ENCODE data around the gene CPOX. TPM values are rescaled to one million over a fixed set of nuclear protein-coding genes. Genes with fewer than 3 reads are reported as not detected.

Gene CPOX
- total and polyA plus RNA-seq, 2 of the 8 experiments (the other 6 are each of a cell fraction or from before 2014, with no cell fraction given), result 17.4 to 27.0 TPM

DNA sequence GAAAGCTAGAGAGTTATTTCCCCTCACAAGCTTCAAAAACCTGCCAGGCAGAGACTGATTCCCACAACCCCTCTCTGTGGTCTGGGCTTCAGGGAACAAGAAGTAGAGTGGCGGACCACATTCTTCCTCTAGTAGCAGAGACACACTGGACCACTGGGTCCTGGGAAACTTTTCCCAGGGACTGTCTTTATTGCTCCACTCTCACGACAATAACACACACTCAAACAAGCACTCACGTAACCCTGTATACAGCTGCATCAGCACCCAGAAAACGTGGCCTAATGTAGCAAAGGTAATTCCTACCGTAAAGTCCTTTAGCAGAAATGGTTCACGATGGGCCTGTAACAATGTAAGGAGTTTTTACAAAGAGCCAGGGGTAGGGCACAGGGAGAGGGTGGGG lies 27.6 kb downstream of the CPOX start:
- Histone ChIP-seq H3K79me2 (ENCODE audit: control insufficient read depth in 1 of 2, insufficient read depth in 2 of 2, low read length in 2 of 2) (no peaks in the 10 kb centered on the region), H3K18ac (ENCODE audit: extremely low read depth, low read length) (no peak overlapping the region), H3K14ac (ENCODE audit: insufficient read length) (no peak overlapping the region), H4K5ac (ENCODE audit: insufficient read length, low read depth, low read length) (no peak overlapping the region), H3K36me3 (ENCODE audit: control insufficient read depth in 2 of 4, insufficient read depth in 4 of 4, low read length in 3 of 4) (no peaks in the 10 kb centered on the region), H3K23ac (ENCODE audit: insufficient read length) (no peak overlapping the region), H3K9ac (replicated peaks in 1 of 4; ENCODE audit: extremely low read depth in 1 of 4, low read depth in 3 of 4, low read length in 3 of 4) (no peak overlapping the region), H2BK15ac (ENCODE audit: low read length) (no peak overlapping the region), H2BK20ac (ENCODE audit: low read length) (no peak overlapping the region), H3K4me2 (ENCODE audit: insufficient read depth in 1 of 2, low read depth in 2 of 2, low read length in 2 of 2) (no peak overlapping the region), H2AFZ (ENCODE audit: low read length) (peak overlapping the region; percentile 35; the same call in 1 of the 2 replicates), H3K4me3 (ENCODE audit: extremely low read depth in 1 of 4, insufficient read depth in 2 of 4, low read depth in 3 of 4, low read length in 4 of 4) (no peak overlapping the region), H3K9me3 (ENCODE audit: insufficient read depth in 2 of 2, low read depth in 1 of 2, low read length in 1 of 2) (no peaks in the 10 kb centered on the region), H3K4ac (replicated peaks; ENCODE audit: insufficient read length, low read depth, low read length) (no peak overlapping the region), H3K27ac (ENCODE audit: low read depth, low read length) (no peak overlapping the region), H2BK5ac (ENCODE audit: low read depth, low read length) (no peak overlapping the region), H4K91ac (replicated peaks; ENCODE audit: insufficient read length, low read length) (no peak overlapping the region), H3K27me3 (replicated peaks in 1 of 4; ENCODE audit: control insufficient read depth in 3 of 4, extremely low read depth in 1 of 4, insufficient read depth in 3 of 4, low read length in 3 of 4) (no peaks in the 10 kb centered on the region), H3K79me1 (ENCODE audit: low read depth, low read length) (no peaks in the 10 kb centered on the region), H2AK5ac (ENCODE audit: low read depth, low read length) (no peak overlapping the region), H3K23me2 (ENCODE audit: low read depth, low read length) (no peaks in the 10 kb centered on the region), H4K20me1 (replicated peaks in 1 of 2; ENCODE audit: control insufficient read depth in 1 of 2, insufficient read depth in 2 of 2, low read length in 2 of 2) (no peaks in the 10 kb centered on the region), H3K4me1 (replicated peaks in 1 of 4; ENCODE audit: control insufficient read depth in 3 of 4, insufficient read depth in 4 of 4, low read length in 3 of 4) (no peaks in the 10 kb centered on the region), H2BK120ac (replicated peaks; ENCODE audit: low read depth, low read length) (no peak overlapping the region), H2BK12ac (ENCODE audit: low read depth, low read length) (no peak overlapping the region), H4K8ac (ENCODE audit: extremely low read depth, insufficient read depth, low read length) (no peak overlapping the region), H3K56ac (replicated peaks; ENCODE audit: insufficient read length, low read depth, low read length) (no peak overlapping the region)
- FAIRE-seq (no peak), DNase-seq (ENCODE audit: low read depth in 1 of 2, low spot score in 2 of 2) (no peak)
- ChIA-PET POLR2A (ENCODE audit: partially characterized antibody) (no interaction called here), CTCF (ENCODE audit: partially characterized antibody) (interaction anchor here (0.6 kb wide), 2 partner anchors 18 to 36 kb away, joined by 3 read pairs; no protein-coding TSS in a partner anchor)
- 77% methylated on average over 6 of the region's 6 CpGs; no CpG with 5 or more reads in 1 of the 2 experiments for WGBS, 2 experiments (ENCODE audit: extremely low coverage in 1 of 2, insufficient coverage in 1 of 2, insufficient read length in 1 of 2, insufficient replicate concordance in 2 of 2, low coverage in 1 of 2, low lambda C conversion rate in 2 of 2, missing lambda C conversion rate in 1 of 2)
- TF ChIP-seq JUN (IDR thresholded peaks at IDR 0.05; ENCODE audit: low read depth, low read length) (no peak), POLR2AphosphoS5 (IDR thresholded peaks at IDR 0.05; ENCODE audit: low read depth, low read length) (no peak), TAF1 (IDR thresholded peaks at IDR 0.05; ENCODE audit: low read depth, low read length) (no peak), EP300 (IDR thresholded peaks at IDR 0.05; ENCODE audit: borderline replicate concordance in 1 of 2, low read depth in 2 of 2, low read length in 2 of 2) (no peak), KDM4A (IDR thresholded peaks at IDR 0.05; ENCODE audit: low read depth, low read length, severe bottlenecking) (no peak), NRF1 (IDR thresholded peaks at IDR 0.05; ENCODE audit: low read depth, low read length) (no peak), SP1 (IDR thresholded peaks at IDR 0.05; ENCODE audit: low read depth, low read length) (no peak)
- TF ChIP-seq, protein P1, sequence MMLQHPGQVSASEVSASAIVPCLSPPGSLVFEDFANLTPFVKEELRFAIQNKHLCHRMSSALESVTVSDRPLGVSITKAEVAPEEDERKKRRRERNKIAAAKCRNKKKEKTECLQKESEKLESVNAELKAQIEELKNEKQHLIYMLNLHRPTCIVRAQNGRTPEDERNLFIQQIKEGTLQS (IDR thresholded peaks at IDR 0.05; ENCODE audit: insufficient read depth, low read depth, low read length), result no peak
